22Rv1 (cell line): ENCODE measurements around the gene HNRNPA3.

Experiments used
- ZFX ChIP-seq: fragments of 450-650 bp; IDR thresholded peaks from 2 replicates; pipeline ENCODE4 v1.6.1; 2017; ENCODE audit warnings: antibody characterized with exemption, borderline replicate concordance
- TF ChIP-seq, protein P1 (sequence below): fragments of 450-650 bp; IDR thresholded peaks from 2 replicates; pipeline ENCODE4 v1.5.1; 2017; ENCODE audit warnings: mild to moderate bottlenecking

DNA sequence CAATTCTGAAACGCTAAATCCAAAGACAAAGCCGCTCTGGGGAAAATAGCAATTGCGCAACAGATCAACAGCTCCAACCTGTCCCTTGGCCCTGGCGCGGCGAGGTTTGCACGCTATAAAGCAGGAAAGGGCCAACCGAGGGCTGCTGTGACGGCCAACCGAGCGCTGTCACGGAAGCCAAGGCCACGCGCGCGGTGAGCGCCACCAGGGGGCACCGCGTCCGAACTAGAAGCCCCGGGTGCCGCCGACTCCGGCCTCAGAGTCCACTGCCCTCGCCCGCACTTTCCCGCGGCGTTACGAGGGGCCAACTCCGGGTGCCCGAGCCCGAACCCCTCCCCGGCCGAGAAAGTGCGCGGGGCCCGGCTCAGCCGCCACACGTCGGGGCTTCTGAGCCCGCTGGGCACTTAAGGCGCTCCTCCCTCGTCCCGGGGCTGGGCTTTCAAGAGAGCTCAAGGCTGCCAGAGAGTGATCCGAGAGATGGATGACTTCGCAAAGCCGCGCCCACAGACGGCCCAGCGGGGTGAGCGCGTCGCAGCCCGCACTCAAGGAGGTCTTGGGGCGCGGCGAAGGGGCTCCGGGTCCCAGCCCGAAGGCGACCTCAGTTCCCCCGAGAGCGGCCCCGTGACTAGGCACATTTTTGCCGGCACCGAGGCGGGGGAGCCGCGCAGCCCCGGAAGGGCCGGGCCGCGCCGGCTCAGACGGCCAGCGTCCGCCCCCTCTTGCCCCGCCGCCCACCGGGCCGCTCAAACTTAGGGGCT lies 51.0 kb downstream of the HNRNPA3 start:
- TF ChIP-seq, protein P1, sequence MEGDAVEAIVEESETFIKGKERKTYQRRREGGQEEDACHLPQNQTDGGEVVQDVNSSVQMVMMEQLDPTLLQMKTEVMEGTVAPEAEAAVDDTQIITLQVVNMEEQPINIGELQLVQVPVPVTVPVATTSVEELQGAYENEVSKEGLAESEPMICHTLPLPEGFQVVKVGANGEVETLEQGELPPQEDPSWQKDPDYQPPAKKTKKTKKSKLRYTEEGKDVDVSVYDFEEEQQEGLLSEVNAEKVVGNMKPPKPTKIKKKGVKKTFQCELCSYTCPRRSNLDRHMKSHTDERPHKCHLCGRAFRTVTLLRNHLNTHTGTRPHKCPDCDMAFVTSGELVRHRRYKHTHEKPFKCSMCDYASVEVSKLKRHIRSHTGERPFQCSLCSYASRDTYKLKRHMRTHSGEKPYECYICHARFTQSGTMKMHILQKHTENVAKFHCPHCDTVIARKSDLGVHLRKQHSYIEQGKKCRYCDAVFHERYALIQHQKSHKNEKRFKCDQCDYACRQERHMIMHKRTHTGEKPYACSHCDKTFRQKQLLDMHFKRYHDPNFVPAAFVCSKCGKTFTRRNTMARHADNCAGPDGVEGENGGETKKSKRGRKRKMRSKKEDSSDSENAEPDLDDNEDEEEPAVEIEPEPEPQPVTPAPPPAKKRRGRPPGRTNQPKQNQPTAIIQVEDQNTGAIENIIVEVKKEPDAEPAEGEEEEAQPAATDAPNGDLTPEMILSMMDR: peak; percentile 74
- TF ChIP-seq ZFX: no peak
